Measurements from ENCODE around the gene MAOB. TPM values are rescaled to one million over a fixed set of nuclear protein-coding genes. Genes with fewer than 3 reads are reported as not detected.
"Not testable (repeated sequence)": the region's sequence is repeated elsewhere in the genome, so short reads cannot be mapped to it uniquely, and the experiment has no call there.

Gene MAOB
- total RNA-seq = 133 TPM
- long read RNA-seq, transcript MAOB-201 (15 exons, 2,566 nt) = major isoform, 368 of 460 reads
- long read RNA-seq, partial matches to known transcripts = 22 of 460 reads
- long read RNA-seq, other reads (novel, unspliced or antisense) = 70 of 460 reads

DNA sequence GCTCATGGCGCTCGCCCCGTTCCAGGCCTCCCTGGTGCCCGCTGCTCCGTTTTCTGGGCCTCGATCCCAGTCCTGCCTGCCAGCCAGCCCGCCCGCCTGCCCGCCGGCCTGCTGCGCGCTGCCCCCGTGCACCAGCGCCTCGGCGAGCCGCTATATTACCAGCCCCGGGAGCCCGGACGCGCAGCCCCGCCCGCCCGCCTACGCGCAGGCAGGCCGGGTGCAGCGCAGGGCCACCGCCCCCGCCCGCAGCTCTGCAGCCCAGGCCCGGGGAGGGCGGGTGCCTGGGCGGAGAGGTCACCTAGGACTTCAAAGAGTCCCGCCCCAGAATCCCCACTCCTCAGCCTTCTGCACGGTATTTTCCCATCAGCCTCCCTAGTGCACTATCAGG, at the start of gene MAOB:
Gene MAOB, minus strand, starts transcription at position 157 of the 388 bp plus-strand sequence. Its CDS starts 151 bp downstream, at position 6.
- DNase-seq (peak; percentile 66), ATAC-seq (ENCODE audit: poor library complexity) (peak; percentile 97)
- intact Hi-C loops (cut with DNase I) = no loop called here

DNA sequence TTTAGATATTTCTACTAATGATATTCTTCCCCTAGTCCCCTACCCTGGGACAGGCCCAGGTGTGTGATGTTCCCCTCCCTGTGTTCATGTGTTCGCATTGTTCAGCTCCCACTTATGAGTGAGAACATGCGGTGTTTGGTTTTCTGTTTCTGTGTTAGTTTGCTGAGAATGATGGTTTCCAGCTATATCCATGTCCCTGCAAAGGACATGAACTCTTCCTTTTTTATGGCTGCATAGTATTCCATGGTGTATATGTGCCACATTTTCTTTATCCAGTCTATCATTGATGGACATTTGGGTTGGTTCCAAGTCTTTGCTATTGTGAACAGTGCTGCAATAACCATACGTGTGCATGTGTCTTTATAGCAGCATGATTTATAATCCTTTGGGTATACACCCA, 39.8 kb upstream of the MAOB start:
- ATAC-seq (ENCODE audit: poor library complexity); DNase-seq; intact Hi-C loops (cut with DNase I): not testable (repeated sequence)

DNA sequence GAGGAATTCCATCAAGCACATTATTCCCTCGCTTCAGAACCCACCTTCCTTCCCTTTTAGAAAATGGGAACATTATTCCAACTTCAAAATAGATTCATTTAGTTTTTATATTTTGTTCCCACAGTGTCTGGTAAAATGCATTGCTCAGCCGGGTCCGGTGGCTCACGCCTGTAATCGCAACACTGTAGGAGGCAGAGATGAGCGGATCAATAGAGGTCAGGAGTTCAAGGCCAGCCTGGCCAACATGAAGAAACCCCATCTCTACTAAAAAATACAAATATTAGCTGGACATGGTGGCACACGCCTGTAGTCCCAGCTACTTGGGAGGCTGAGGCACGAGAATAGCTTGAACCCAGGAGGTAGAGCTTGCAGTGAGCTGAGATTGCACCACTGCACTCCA, 28.5 kb upstream of the MAOB start:
- ATAC-seq (ENCODE audit: poor library complexity); intact Hi-C loops (cut with DNase I); DNase-seq: not testable (repeated sequence)

DNA sequence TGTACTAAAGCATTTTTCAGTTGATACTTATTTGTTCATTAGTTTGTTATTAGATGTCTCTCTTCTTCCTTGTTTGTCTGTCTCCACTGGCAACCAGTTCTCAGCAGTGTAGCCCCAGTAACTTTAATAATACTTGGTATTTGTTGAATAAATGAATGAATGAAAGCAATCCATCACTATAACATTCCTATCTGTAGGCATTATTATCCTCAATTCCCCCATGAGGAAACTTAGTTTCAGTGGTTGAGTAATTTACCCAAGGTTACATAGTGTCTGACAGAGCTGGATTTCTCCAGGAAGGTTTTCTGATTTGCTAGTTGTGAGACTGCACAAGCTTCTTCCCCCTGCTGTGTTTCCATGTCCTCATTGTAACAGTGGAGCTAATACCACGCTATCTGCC, 27.8 kb upstream of the MAOB start:
- intact Hi-C loops (cut with DNase I) = no loop called here
- ATAC-seq (ENCODE audit: poor library complexity) = no peak
- no peak for DNase-seq

DNA sequence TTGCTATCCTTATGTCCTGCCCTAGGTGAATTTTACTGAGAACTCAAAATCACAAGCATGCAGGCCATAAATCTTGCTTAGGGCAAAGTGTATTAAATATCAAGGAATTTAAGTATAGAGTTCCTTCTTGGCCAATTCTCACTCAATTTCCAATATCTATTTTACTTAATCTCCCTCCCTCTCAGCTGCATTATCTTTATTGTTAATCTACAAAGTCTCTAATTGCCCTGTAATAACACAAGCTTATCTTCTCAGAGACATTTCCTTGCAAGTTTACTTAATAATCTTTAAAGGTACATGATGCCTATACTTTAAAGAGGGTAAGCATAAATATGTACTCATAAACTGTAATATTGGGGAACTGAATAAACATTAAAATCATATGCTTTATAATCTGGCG, 26.9 kb upstream of the MAOB start:
- intact Hi-C loops (cut with DNase I) = no loop called here
- no peak for ATAC-seq (ENCODE audit: poor library complexity)
- DNase-seq = no peak

DNA sequence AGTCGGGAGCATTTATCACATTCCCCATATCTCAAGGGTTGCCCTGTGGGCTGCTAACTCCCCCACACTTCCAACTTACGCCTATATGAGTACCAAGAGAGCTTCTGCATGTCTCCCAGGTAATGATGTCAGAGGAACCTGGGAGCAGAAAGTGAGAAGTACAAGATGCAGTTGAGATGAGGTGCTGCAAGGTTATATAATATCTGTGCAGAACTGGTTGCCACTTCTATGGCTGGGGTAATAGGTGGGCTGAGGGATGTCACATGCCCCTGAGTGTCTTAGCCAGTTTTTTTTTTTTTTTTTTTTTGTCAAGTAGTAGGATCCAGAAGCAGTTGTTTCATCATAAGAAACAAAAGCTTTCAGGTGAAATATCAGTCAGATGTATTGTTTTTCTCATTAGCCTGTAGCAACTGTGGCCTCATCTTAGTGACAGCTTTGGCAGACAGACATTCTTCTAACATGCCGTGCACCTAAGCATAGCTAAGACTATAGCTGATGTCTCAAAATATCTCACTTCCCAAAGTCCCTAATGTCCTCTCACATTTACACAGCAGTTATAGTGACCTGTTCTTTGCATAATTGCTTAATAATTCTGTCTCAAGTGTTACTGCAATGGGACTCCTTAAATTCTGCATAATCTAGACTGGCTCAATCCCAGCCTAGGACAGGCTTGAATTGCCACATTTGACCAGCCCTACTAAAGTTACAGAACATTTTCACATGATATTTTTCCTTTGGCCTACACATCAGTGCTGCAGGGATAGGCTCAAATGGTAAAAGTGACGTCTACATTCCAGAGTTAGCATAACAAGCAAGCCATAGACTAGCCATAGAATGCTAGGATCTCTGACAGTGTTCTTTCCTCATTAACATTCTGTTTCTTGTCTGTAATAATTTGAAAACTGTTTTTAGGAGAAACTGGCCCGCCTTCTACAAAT, 17.9 kb upstream of the MAOB start:
- ATAC-seq (ENCODE audit: poor library complexity) (no peak), DNase-seq (no peak)
- intact Hi-C loops (cut with DNase I) = no loop called here

DNA sequence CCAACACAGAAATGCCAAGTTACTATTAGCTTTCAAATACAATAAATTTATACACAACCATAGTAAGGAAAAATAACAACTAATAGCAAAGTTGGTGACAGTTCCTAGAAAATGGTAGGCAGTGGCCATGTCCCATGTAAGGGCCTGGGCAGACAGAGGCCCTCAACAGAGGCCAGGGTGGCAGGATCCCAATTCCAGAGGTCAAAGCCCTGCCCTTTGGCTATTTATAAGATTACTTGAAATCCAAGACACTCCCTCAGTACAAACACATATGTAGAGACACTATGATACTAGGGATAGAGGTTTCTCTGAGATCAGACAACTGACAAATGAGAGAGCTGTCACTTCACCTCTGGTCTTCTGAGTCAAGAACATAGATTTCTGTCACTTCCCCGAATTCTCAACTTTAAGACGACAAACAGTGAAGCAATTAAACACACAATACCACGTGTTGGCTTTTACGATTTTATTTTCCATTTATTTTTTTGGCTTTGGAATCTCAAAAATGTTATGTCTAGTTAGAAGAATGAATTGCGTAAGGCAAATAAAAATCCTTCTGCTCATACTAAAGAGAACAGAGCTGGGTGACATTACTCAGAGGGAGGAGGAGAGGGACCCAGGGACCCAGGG, 16.3 kb upstream of the MAOB start:
- peak; percentile 46 for ATAC-seq (ENCODE audit: poor library complexity)
- DNase-seq = no peak
- intact Hi-C loops (cut with DNase I) = no loop called here

DNA sequence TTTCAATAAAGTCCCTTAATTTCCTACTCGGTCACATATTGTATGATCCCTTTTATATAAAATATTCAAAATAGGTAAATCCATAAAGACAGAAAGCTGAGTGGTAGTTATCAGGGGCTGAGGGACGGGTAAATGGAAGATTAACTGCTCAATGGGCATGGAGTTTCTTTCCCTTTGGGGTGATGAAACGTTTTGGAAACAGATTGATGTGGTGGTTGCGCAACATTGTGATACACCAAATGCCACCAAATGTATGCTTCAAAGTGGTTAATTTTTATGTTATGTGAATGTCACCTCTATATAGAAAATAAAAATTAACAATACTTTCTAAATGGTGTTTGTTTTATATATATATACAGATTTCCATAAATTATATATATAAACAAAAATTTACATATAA, 15.0 kb upstream of the MAOB start:
- no peak for ATAC-seq (ENCODE audit: poor library complexity)
- intact Hi-C loops (cut with DNase I) = no loop called here
- DNase-seq = no peak

DNA sequence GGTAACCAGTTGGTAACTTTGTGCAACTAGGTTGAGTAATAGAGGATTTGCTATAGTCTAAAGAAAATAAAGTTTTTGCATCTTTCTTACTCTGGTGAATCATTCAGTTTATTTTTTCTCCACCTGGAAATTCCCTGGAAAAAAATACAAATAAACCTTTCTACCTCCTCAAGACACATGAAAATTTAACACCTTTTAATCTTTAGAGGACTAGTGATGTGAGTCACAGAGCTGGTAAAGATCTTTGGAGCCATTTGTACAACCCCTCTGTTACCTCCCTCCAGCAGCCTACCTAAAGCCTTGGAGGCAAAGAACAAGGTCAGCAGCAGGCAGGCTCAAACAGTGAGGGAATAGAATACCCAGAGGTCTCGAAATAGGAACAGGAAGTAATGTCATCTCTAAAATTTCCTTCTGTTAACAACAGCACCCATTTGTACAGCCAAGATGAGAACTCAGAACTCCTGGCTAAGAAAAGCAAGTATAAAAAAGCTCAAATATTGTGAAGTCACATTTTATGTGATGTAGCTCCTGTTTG, 10.2 kb upstream of the MAOB start:
- ATAC-seq (ENCODE audit: poor library complexity) = no peak
- no peak for DNase-seq
- intact Hi-C loops (cut with DNase I) = no loop called here

DNA sequence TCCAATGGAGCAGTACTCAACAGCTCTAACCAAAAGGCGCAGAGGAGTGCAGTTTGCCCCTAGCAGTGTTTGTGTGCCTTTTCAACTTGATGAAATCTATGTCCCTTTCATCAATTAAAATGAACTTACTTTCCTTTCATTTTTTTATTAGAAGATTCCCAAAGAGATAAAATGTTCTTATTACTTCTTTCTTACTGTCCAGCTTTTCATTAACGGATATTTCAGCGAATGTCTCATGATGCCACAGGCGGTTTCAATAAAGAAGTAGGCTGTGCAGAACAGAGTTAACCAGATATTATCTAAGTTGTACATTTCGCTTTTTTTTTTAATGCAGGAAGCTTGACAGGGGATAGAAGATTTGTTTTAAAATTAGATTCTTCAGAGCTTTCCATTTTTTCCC, 3.4 kb upstream of the MAOB start:
- DNase-seq (no peak), ATAC-seq (ENCODE audit: poor library complexity) (no peak)

DNA sequence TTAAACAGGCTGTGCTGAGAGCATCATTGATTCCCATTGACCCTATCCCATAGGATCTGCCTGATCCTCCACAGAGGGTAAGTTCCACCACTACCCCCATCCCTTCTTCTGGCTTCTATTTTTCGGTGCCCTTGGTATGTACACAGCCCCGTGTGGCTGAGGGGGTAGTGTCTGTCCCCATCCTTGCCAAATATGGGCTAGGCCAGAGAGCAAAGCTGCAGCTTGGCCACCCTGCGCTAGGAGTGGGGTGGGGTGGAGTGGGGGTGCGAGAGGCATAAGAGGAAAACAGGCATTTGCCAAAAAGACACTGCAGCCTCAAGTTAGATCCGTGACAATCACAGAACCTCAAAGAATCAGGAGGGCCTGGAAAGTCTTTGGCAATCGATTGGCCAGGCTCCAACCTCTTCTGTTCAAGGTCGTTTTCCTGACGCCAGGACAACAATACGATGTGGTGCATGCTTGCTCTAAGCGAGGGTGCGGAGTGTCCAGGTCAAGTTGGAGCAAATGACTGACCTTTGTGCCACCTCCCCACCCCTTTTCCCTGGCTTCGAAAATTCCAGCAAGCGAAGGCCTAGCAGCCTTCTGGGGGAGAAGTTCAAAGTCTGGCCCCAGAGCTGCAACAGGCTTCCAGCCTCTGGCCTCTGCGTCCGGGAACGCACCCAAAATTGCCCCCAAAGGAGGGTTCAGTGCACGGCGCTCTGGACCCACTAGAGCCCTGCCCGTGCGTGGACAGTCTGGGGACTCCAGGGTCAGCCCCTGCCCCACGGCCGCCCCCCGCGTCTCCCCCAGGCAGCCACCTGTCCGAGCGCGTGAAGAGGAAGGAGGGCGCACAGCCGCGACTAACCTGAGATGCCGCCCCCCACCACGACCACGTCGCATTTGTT, 598 bp downstream of the MAOB start:
- intact Hi-C loops (cut with DNase I) = no loop called here
- no peak for DNase-seq
- ATAC-seq (ENCODE audit: poor library complexity) = peak; percentile 65

More for the DNA sequence above, 3.4 kb upstream of the MAOB start:
- intact Hi-C loops (cut with DNase I) = no loop called here

DNA sequence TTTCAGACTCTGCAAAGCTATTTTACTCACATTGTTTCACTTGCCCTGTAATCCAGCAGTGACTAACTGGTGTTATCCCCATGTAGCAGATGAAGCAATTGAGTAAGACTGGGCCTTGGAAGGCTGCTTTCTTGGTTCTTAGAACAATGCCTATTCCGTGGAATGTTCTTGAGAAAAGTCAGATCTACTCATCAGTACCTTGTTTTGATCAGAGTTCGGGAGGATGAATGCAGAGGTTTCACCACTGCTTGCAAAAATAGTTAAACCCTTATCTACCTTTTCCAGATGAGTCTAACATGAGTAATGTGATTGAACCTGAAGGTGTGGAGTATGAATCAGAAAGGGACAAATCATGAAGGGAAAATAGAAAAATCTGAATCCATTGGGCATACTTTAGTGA, 1.8 kb downstream of the MAOB start:
- ATAC-seq (ENCODE audit: poor library complexity) (no peak), DNase-seq (no peak)
- intact Hi-C loops (cut with DNase I) = no loop called here

DNA sequence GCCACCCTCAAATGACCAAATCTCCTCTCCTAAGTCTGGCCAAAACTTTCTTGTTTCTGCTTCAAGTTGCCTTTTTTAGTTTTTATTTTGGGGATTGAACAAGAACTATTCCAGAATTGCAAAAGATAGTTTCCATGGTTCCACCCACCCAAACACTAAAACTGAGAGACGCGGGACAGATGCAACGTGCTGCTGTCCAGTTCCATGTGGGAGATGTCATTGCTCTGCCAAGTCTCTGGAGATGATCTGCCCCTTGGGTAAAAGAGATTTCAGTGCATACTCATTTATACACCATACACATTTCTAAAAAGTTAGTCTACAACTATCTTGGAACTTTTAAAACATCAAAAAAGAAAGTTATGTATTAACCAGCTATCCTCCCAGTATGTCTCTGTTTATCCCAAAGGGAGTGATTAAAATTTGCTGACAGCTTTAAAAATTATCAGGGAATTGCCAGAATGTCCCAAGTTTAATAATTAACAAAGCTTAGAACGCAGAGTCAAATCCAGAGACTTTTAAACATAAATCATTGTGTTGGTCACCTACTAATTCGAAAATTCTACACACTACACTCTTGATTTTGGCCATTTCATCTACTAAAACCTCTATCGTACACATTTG, 3.2 kb downstream of the MAOB start:
- intact Hi-C loops (cut with DNase I) = no loop called here
- ATAC-seq (ENCODE audit: poor library complexity) = no peak
- DNase-seq = no peak

DNA sequence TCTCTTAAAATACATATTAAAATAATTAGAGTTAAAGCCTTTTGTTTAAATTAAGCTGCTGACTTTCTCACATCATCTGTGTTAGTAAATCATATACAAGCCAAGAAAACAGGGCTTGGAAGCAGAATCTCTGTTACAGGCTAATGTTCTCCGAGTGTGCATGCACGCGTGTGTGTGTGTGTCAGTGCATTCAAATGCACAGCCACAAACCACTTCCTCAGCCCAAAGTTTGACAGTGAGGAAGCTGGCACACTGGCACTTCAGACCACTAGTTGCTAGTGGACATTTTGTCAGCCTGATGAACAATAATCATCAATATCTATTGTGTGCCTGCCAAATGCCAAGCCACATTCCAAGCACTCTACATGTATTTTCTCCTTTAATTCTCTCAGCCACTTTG, 5.6 kb downstream of the MAOB start:
- intact Hi-C loops (cut with DNase I) = no loop called here
- DNase-seq (no peak), ATAC-seq (ENCODE audit: poor library complexity) (no peak)

DNA sequence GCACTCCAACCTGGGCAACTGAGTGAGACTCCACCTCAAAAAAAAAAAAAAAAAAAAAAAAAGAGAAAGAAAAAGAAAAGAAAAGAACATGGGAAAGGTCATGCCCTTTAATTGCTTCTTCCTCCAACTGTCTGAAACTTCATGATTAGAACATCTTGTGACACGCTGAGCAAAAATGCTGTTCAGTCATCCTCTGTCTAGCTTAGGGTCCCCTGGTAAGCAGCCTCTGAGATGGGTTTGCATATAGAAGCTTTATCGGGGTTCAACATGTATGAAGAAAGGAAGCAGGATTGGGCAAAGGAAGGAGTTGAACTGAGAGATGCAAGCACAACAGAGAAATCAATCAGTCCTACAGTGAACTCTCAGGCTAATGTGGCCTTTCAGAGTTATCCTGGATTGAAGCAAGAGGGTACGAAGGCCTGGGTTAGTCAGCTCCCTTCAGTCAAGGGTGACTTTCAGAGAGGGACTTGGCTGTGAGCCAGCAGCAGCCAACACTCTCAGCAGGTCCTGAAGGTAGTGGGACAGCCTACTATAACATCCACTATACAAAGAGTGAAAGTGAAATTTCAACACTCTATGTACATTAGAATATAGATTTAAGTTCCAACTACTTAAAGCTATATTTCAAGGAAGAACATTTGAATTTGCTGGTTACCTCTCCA, 11.4 kb downstream of the MAOB start:
- intact Hi-C loops (cut with DNase I) = no loop called here
- ATAC-seq (ENCODE audit: poor library complexity) (peak; percentile 85), DNase-seq (peak; percentile 53)

DNA sequence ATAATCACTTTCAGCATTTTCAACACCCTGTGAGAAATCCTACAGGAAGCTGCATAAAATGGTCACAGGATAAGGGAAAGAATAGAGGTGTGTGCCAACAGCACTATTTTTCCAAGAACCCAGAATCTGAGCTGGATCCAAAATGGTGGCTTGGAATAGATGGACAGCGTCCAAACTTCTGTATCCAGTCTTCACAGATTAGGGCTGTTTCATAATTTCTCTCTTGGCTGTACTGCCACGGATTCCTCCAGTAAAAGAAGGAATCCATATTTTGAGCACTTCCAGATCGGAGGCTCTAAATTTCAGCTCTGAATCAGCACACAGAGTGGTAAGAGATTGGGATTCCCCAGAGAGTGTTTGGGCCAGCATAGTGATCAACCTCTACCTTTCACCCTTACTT, 12.2 kb downstream of the MAOB start:
- ATAC-seq (ENCODE audit: poor library complexity) = peak; percentile 71
- no peak for DNase-seq
- intact Hi-C loops (cut with DNase I) = no loop called here

DNA sequence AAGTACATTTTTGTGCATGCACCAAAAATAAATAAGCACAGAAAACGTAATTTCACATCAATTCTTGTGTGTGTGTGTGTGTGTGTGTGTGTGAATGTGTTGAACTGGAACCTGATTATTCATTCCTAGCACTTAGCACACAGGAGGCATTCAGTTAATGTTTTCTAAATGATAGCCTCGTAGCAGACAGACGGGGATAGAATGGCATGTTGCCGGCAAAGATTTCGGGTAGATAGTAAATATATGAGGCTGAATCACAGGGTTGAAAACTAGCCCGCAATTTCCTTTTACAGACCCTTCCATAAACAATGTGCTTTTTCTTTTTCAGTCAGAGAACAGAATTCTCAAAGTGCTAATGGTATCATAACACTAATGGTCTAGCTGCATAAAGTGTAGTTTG, 13.5 kb downstream of the MAOB start:
- DNase-seq (no peak), ATAC-seq (ENCODE audit: poor library complexity) (no peak)
- intact Hi-C loops (cut with DNase I) = no loop called here

DNA sequence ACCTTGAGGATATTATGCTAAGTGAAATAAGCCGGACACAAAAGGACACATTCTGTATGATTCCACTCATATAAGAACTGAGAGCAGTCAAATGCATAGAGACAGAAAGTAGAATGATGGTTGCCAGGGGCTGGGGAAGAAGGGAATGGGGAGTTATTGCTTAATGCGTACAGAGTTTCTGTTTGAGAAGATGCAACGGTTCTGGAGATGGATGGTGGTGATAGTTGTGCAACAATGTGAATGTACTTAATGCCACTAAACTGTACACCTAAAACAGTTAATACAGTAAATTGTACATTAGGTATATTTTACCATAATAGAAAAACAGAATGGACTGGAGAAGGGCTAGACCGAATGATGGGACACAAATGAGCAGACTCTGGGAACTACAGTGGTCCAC, 15.8 kb downstream of the MAOB start:
- no peak for ATAC-seq (ENCODE audit: poor library complexity)
- intact Hi-C loops (cut with DNase I) = no loop called here
- no peak for DNase-seq

Measured in Right ventricle myocardium superior (tissue), 1 donor.